AG10803 (cell line): ENCODE measurements around the gene SF3B1.
A peak's percentile ranks its signal among the peaks of the same experiment; 100 is the strongest.
"Not testable (repeated sequence)": the region's sequence is repeated elsewhere in the genome, so short reads cannot be mapped to it uniquely, and the experiment has no call there.

Source experiments
- DNase-seq: peaks from one replicate; pipeline ENCODE4 v3.0.0; 2010; ENCODE audit warnings: low read depth
- H3K4me3 ChIP-seq: 2 replicates; pipeline ENCODE4 v1.5.1; 2011; ENCODE audit warnings: mild to moderate bottlenecking, low read length, control low read depth
- TF ChIP-seq, protein P1 (sequence below): conservative IDR thresholded peaks from 2 replicates; pipeline ENCODE4 v1.5.1; 2011; ENCODE audit warnings: mild to moderate bottlenecking, low read length, control low read depth, inconsistent platforms

The SF3B1 gene

DNA sequence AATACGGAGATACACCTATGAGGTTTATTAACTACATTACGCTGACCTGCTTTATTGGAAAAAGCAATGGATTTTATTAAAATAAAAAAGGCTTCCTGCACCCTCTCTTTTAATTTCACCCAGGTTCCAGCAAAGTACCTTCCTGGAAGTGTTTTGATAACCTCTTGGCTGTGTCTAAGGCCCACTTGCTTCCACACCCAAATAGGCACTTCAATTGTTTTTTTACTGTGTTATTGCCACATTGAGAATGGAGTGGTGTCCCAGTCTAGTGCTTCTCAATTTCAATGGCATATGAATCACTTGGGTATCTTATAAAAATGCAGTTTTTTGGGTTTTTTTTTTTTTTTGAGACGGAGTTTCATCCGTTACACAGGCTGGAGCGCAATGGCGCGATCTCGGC lies 47.6 kb downstream of the SF3B1 start:
- DNase-seq: no peak
- H3K4me3 ChIP-seq: no peak overlapping the region
- TF ChIP-seq, protein P1, sequence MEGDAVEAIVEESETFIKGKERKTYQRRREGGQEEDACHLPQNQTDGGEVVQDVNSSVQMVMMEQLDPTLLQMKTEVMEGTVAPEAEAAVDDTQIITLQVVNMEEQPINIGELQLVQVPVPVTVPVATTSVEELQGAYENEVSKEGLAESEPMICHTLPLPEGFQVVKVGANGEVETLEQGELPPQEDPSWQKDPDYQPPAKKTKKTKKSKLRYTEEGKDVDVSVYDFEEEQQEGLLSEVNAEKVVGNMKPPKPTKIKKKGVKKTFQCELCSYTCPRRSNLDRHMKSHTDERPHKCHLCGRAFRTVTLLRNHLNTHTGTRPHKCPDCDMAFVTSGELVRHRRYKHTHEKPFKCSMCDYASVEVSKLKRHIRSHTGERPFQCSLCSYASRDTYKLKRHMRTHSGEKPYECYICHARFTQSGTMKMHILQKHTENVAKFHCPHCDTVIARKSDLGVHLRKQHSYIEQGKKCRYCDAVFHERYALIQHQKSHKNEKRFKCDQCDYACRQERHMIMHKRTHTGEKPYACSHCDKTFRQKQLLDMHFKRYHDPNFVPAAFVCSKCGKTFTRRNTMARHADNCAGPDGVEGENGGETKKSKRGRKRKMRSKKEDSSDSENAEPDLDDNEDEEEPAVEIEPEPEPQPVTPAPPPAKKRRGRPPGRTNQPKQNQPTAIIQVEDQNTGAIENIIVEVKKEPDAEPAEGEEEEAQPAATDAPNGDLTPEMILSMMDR: no peak

DNA sequence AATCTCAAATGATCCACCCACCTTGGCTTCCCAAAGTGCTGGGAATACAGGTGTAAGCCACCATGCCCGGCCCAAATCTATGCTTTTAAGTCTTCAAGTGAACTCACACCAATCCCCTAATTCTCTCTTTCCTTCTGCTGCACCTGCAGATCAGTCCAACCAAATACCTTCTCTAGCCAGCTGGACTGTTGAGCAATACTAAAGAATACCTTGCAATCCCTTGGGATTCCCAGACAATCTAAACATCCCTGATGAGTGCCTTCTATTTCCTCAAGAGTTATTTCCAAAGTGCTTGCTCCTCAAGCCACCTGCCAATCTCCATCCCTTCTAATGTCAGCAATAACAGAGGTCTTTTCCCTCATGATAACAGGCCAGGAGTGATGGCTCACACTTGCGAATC lies 48.6 kb downstream of the SF3B1 start:
- H3K4me3 ChIP-seq: no peak overlapping the region
- no peak for DNase-seq
- TF ChIP-seq, protein P1: no peak

DNA sequence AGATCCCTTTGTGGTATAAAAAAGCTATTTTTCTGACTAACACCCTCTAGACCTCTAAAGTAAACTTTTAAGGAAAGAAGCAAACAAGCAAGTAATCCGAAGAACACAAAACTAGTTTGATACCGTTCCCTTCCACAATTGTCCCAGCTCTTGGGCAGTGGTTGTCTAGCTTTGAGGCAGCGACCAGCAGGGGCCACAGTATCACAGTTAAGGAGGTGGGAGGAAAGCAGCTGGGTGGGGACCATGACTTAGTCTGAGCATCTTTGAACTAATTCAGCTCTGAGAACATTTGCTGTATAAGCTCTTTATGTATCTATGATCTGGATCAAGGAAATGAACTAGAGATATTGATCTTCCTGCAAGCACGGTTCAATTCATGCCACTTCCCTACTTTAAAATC lies 51.0 kb downstream of the SF3B1 start:
- no peak overlapping the region for H3K4me3 ChIP-seq
- TF ChIP-seq, protein P1: no peak
- DNase-seq: no peak

DNA sequence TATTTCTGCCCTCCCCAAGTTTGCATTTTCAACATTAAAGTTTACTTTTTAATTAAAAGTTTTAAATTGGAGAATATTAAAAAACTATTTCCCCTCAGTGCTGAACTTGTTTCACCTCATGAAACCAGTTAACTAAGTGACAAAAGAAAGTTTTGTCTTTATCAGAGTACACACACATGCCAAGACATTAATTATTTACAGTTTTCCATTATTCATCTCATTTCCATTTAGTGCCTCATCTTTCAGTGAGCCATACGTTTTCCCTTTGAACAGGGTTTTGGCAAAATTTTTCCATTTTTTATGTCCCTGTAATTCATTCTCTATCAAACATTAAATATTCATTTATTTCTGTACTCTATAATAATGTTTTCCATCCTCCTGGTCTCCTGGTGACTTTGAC lies 53.2 kb downstream of the SF3B1 start:
- no peak overlapping the region for H3K4me3 ChIP-seq
- no peak for DNase-seq
- TF ChIP-seq, protein P1: no peak

DNA sequence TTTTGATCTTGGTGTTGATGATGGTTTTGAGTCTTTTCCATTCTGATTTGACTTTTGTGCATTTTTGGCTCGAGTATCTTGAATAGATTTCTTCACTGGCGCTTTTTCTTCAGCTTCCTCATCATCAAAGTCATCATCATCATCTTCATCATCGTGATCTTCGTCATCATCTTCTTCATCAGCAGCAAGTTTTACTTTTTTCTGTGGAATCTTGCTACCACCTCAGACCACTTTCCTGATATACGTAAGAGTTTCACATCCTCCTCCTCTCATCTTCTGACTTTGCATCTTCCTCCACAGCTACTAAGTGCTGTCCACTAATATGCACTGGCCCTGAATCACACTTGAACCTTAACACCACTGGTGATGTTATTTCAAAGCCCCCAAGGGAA lies 54.9 kb downstream of the SF3B1 start:
- H3K4me3 ChIP-seq, DNase-seq: not testable (repeated sequence)

DNA sequence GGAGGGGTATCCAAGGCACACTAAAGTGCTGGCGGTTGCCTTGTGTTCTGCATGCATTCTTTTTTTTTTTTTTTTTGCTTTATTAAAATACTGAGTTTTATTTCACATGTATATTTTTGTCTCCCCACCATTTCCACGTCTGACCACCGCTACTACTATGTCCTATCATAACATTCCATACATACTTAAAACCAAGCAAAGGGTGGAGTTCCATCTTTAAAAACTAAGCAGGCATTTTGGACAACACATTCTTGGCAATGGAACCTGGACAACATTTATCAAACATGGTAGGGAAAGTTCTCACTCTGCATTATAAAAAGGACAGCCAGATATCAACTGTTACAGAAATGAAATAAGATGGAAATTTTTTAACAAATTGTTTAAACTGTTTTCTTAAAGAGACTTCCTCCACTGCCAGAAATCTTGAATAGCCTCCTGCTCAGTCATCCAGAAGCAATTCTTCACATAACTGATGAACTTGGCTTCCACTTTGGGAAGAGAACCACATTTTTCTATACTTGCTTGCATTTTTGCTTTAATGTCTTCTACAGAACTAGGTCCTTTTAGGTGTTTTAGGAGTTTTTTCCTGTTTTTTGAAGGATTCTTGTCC lies 55.4 kb downstream of the SF3B1 start:
- H3K4me3 ChIP-seq: not testable (repeated sequence)
- DNase-seq: peak; percentile 60

DNA sequence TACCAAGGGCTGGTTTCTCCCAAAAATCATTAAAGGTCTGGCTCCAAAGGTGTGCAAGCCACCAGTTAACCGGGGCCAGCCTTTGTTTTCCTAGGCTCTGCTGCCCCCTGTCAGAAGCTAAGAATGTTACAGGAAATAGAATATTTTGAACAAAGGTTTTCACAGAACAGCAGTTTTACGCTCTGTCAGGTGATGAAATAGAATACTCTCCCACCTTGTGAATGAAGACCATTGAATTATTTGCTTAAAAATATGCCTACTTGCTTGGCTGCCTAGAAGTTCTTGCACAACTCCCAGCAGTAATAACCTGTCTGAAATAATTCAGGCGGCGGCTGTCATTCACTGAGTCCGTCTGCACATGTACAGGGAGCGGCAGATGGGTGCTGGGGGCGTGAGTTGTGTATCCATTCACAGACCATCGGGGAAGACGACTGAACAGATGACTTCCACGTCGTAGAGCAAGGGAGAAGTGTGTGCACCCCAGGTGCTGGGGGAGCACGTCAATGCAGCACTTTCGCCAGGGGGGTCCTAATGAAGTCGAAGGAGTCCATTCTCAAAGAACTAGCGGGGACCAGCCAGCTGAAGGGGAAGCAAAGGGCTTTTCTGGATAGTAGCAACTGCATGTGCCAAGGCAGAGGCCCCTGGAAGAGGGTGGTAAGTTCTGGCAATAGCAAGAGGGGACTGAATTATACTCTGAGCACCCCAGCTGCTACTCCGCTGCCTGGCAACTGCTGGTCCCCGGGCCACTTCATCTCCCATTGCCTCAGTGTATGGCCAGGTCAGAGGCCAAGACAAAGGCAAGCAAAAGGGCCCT lies 56.1 kb downstream of the SF3B1 start:
- DNase-seq: peak; percentile 38

DNA sequence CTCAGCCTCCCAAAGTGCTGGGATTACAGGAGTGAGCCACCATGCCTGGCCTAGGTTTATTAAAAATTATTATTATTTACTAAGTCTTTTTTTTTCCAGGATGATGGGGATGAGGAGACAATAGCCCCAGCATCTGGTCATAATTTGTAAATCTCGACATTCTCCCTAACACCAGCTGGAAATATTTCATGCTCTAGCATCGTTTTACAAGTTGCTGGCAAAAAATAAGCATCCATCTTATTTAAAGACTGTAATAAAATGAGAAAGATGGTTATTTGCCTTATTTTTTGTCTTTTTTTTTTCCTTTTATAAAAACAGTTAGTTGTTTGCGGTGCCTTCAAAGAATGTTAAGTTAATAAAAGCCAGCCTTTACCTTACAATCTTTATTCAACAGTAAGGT lies 56.7 kb downstream of the SF3B1 start:
- DNase-seq: peak; percentile 42
- H3K4me3 ChIP-seq: no peak overlapping the region
- TF ChIP-seq, protein P1: no peak

More for the DNA sequence above, 56.1 kb downstream of the SF3B1 start:
- H3K4me3 ChIP-seq: no peak overlapping the region
- TF ChIP-seq, protein P1: peak; percentile 78
